Measurements from ENCODE around the gene UVRAG. TPM values are rescaled to one million over a fixed set of nuclear protein-coding genes. Genes with fewer than 3 reads are reported as not detected.
A peak's percentile ranks its signal among the peaks of the same experiment; 100 is the strongest.
"Not testable (repeated sequence)": the region's sequence is repeated elsewhere in the genome, so short reads cannot be mapped to it uniquely, and the experiment has no call there.

Gene UVRAG
- total RNA-seq, 1 donor, result 16.2 TPM

DNA sequence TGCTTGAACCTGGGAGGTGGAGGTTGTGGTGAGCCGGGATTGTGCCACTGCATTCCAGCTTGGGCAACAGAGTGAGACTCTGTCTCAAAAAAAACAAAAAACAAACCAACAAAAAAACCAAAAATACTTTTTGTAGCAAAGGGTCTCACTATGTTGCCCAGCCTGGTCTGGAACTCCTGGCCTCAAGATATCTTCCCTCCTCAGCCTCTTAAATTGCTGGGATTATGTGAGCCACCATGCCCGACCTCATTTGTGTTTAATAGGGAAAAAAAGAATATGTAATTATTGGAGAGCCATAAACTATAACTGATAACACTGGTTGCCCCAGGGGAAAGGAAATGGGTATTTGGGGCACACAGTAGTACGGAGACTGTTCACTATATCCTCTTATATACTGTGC is 19.7 kb downstream of the UVRAG start:
- DNase-seq (ENCODE audit: low read depth in 2 of 3, low spot score in 2 of 3), result no peak

GRCh38 chr11:75836417-75836816 is 21.4 kb downstream of the UVRAG start:
- DNase-seq (ENCODE audit: low read depth in 2 of 3, low spot score in 2 of 3), result no peak

GRCh38 chr11:75839851-75840250 is 24.8 kb downstream of the UVRAG start:
- no peak for DNase-seq (ENCODE audit: low read depth in 2 of 3, low spot score in 2 of 3)

DNA sequence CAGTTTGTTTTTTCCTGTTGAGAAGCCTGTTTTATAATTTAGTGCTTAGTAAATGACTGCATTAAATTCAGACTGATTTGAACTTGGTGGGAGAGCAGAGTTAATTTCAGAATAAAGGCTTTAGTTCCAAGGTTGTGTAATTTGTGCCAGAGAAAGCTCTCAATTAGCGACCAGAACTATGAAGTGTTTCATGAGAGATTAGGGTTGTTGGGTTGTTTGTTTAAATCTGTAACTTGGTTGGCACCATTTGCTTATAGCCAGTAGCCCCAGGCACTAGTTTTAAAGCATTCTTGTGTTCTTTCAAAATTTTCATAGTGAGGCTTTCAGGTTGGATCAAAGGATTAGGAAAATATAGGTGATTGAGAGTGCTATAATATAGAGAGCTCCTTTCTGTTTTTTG is 25.5 kb downstream of the UVRAG start:
- no peak for DNase-seq (ENCODE audit: low read depth in 2 of 3, low spot score in 2 of 3)

GRCh38 chr11:75841739-75842138 is 26.7 kb downstream of the UVRAG start:
- DNase-seq (ENCODE audit: low read depth in 2 of 3, low spot score in 2 of 3), result no peak

- DNase-seq (ENCODE audit: low read depth in 2 of 3, low spot score in 2 of 3), result no peak
These were observed 30.3 kb downstream of the UVRAG start for GRCh38 chr11:75845324-75845723.

DNA sequence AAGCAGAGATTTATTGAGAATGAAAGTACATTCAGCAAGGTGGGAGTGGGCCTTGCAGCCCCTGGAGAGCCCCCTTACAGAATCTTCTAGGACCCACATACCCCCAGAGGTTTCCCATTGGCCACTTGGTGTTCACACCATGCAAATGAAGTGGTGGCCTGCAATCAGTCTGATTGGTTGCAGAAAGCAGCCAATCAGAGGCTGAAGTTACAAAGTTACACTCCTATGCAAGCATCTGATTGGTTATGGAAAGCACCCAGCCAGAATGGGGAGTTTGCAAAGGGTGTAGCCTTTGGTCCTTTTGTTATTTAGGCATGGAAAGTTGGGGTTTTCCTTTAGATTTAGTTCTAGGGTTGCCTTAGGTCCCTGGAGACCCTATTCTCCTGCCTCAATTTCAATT is 34.9 kb downstream of the UVRAG start:
- no peak for DNase-seq (ENCODE audit: low read depth in 2 of 3, low spot score in 2 of 3)

- no peak for DNase-seq (ENCODE audit: low read depth in 2 of 3, low spot score in 2 of 3)
These were observed 35.8 kb downstream of the UVRAG start for GRCh38 chr11:75850787-75851186.

GRCh38 chr11:75851203-75851602 is 36.2 kb downstream of the UVRAG start:
- DNase-seq (ENCODE audit: low read depth in 2 of 3, low spot score in 2 of 3), result no peak

GRCh38 chr11:75852406-75853017 is 37.5 kb downstream of the UVRAG start:
- DNase-seq (ENCODE audit: low read depth in 2 of 3, low spot score in 2 of 3), result no peak

DNA sequence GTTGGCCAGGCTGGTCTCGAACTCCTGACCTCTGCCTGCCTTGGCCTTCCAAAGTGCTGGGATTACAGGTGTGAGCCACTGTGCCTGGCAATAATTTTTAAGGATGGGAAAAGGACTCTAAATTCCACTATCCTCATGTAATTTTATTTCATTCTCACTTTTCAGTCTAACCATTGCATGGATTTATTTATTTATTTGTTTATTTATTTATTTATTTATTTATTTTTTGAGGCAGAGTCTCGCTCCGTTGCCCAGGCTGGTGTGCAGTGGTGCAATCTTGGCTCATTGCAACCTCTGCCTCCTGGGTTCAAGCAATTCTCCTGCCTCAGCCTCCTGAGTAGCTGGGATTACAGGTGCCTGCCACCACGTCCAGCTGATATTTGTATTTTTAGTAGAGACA is 38.6 kb downstream of the UVRAG start:
- DNase-seq (ENCODE audit: low read depth in 2 of 3, low spot score in 2 of 3), result not testable (repeated sequence)

- no peak for DNase-seq (ENCODE audit: low read depth in 2 of 3, low spot score in 2 of 3)
These were observed 39.0 kb downstream of the UVRAG start for GRCh38 chr11:75853971-75854370.

- no peak for DNase-seq (ENCODE audit: low read depth in 2 of 3, low spot score in 2 of 3)
These were observed 40.2 kb downstream of the UVRAG start for GRCh38 chr11:75855206-75855605.

DNA sequence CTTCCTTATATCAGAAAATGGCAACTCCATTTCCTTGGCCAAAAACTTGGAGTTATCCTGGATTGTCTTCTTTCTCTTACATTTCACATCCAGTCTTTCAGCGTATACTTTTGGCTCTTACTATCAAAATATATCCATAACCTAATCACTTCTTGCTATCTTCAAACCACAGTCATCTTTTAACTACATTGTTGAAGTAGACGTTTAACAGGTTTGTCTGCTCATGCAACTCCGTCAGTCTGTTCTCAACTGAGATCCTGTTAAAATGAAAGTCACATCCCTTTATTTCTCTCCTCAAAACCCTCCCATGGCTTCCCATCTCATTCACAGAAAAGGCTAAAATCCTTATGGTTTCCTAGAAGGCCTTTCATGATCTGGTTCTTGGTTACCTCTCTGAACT is 41.9 kb downstream of the UVRAG start:
- DNase-seq (ENCODE audit: low read depth in 2 of 3, low spot score in 2 of 3), result no peak

DNA sequence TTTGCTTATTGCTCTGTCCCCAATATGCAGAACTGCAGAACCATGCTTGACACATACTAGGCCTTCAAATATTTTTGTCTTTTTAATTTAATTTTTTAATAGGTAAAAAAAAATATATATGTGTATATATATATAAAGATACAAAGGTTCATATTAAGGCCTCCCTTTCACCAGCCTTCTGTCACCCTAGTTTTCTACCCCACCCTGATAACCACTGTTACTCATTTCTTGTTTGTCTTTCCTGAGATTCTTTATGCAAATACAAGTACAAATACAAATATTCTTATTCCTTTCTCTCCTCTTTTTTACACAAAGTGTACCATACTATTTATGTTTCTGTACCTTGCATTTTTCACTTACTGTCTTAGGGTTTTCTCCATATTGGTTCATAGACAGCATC is 43.0 kb downstream of the UVRAG start:
- DNase-seq (ENCODE audit: low read depth in 2 of 3, low spot score in 2 of 3), result no peak

GRCh38 chr11:75858613-75859012 is 43.6 kb downstream of the UVRAG start:
- DNase-seq (ENCODE audit: low read depth in 2 of 3, low spot score in 2 of 3), result no peak

- DNase-seq (ENCODE audit: low read depth in 2 of 3, low spot score in 2 of 3), result no peak
These were observed 44.6 kb downstream of the UVRAG start for GRCh38 chr11:75859614-75860013.

GRCh38 chr11:75862437-75862836 is 47.4 kb downstream of the UVRAG start:
- DNase-seq (ENCODE audit: low read depth in 2 of 3, low spot score in 2 of 3), result no peak

DNA sequence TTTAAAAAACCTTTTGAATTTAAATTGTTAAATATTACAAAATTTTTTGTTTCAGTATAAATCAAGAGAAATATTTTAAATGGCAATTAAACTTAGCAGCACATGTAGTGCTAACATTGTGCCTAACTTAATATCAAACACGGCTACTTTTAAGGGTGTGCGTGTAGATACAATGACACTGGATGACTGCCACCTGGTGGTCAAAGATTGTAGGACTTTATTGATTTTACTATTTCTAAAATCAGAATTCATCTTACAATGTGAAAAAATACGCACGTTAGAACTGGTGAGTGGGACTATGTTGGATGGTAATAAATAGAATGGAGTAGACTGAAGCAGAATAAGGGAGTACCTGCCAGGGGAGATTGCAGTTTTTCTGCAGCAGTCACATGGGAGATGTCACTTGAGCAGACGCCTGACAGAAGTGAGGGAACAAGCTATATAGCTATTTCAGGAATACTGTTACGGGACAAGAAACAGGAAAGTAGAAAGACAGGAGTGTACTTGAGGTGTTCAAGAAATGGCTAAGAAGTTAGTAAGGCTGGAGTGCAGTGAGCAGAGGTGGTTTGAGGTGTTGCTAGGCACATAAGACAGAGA is 52.9 kb downstream of the UVRAG start:
- peak; percentile 42 to 74 (median 51) for DNase-seq (ENCODE audit: low read depth in 2 of 3, low spot score in 2 of 3)

DNA sequence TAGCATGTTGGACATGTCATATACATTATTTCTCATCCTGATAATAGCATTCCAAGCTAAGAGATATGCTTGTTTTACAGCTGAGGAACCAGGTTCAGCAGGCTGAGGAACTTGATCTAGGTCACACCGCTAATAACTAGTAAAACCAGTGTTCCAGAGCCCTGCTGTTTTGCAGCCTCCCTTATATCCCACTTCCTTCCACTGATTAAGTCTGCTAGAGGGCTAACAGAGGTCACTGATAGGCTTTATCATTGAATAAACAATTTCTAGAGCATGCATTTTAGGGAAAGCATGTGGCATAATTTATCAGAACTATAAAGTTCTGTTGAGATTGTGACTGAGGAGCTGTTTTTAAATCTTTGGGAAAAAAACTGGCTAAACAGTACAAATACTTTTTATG is 54.0 kb downstream of the UVRAG start:
- DNase-seq (ENCODE audit: low read depth in 2 of 3, low spot score in 2 of 3), result no peak

- DNase-seq (ENCODE audit: low read depth in 2 of 3, low spot score in 2 of 3), result no peak
These were observed 54.8 kb downstream of the UVRAG start for GRCh38 chr11:75869661-75870455.

- peak in 2 of 3 donors; percentile 24 to 27 for DNase-seq (ENCODE audit: low read depth in 2 of 3, low spot score in 2 of 3)
These were observed 57.9 kb downstream of the UVRAG start for GRCh38 chr11:75872887-75873416.

Data from hematopoietic multipotent progenitor cell (in vitro differentiated cells).